Measurements from ENCODE around the gene SVIL.

SVIL gene

GRCh38 chr10:29636178-29636577 is 1.4 kb upstream of the SVIL start:
- Histone ChIP-seq H2BK15ac (ENCODE audit: low read depth, poor library complexity, severe bottlenecking) (no peak overlapping the region), H3K79me1 (replicated peaks; ENCODE audit: low read length, poor library complexity, severe bottlenecking) (peaks cover 9% of the 10 kb centered on the region), H2BK5ac (ENCODE audit: low read depth, low read length, poor library complexity, severe bottlenecking) (no peak overlapping the region), H3K27me3 (ENCODE audit: control insufficient read depth in 1 of 2, insufficient read depth in 1 of 2, low read length in 2 of 2) (no peaks in the 10 kb centered on the region), H3K4ac (ENCODE audit: low read depth in 1 of 2, low read length in 2 of 2) (no peak overlapping the region), H3K36me3 (ENCODE audit: control insufficient read depth in 1 of 2, insufficient read depth in 2 of 2, low read depth in 1 of 2, low read length in 2 of 2) (peaks cover 17 to 19% of the 10 kb centered on the region in 2 experiments), H3K23ac (ENCODE audit: low read length in 2 of 2) (no peak overlapping the region), H3K4me1 (ENCODE audit: control insufficient read depth, insufficient read depth, low read depth, low read length) (peaks cover 8% of the 10 kb centered on the region), H2BK120ac (ENCODE audit: low read depth, low read length) (no peak overlapping the region), H3K9ac (ENCODE audit: low read length) (peak overlapping the region; percentile 86), H2AFZ (ENCODE audit: low read depth, low read length) (no peak overlapping the region), H3K4me3 (ENCODE audit: insufficient read depth in 1 of 2, low read depth in 1 of 2, low read length in 2 of 2) (peak overlapping the region in 1 of 2 experiments; percentile 72), H2AK5ac (ENCODE audit: low read length, severe bottlenecking) (no peak overlapping the region), H3K27ac (ENCODE audit: low read length, poor library complexity, severe bottlenecking) (peak overlapping the region; percentile 97), H3K9me3 (ENCODE audit: control insufficient read depth, low read length) (no peaks in the 10 kb centered on the region), H2BK12ac (ENCODE audit: low read length in 2 of 2) (no peak overlapping the region), H4K8ac (ENCODE audit: low read length) (no peak overlapping the region), H3K18ac (ENCODE audit: low read depth in 1 of 2, low read length in 2 of 2) (no peak overlapping the region), H3K14ac (ENCODE audit: low read length in 2 of 2) (no peak overlapping the region), H4K91ac (ENCODE audit: low read length) (no peak overlapping the region), H3K4me2 (ENCODE audit: low read length, poor library complexity, severe bottlenecking) (no peak overlapping the region)
- WGBS, result 0% methylated on average over 1 of the region's 2 CpGs
- peak; percentile 94 for DNase-seq

DNA sequence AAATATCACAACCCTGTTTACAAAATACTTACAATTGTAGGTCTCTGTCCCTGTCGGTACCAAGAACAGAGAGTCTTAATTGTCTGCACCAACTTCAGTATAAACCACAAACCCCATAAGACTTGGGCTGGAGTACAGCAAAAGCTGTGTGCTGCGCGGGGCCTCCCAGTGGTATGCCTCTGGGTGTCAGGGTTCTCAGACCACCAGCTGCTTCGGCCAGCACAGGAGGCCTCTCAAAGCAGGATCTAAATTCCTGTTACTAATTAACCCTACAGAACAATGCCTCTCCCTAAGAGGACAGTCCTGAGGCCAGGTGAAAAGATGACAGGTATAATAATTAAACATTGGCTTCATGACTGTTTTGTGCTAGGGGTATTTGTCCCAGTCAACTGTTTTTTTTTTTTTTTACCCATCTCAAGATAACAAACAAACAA is 957 bp upstream of the SVIL start:
- Histone ChIP-seq H3K79me1 (replicated peaks; ENCODE audit: low read length, poor library complexity, severe bottlenecking) (peaks cover 8% of the 10 kb centered on the region), H2AK5ac (ENCODE audit: low read length, severe bottlenecking) (no peak overlapping the region), H3K18ac (ENCODE audit: low read depth in 1 of 2, low read length in 2 of 2) (peak overlapping the region in 1 of 2 experiments; percentile 37), H3K4ac (ENCODE audit: low read depth in 1 of 2, low read length in 2 of 2) (no peak overlapping the region), H4K91ac (ENCODE audit: low read length) (no peak overlapping the region), H3K4me2 (ENCODE audit: low read length, poor library complexity, severe bottlenecking) (peak overlapping the region; percentile 53), H3K9ac (ENCODE audit: low read length) (peak overlapping the region; percentile 86), H2BK5ac (ENCODE audit: low read depth, low read length, poor library complexity, severe bottlenecking) (no peak overlapping the region), H3K4me1 (ENCODE audit: control insufficient read depth, insufficient read depth, low read depth, low read length) (peaks cover 11% of the 10 kb centered on the region), H3K9me3 (ENCODE audit: control insufficient read depth, low read length) (no peaks in the 10 kb centered on the region), H2BK120ac (ENCODE audit: low read depth, low read length) (peak overlapping the region; percentile 64), H3K36me3 (ENCODE audit: control insufficient read depth in 1 of 2, insufficient read depth in 2 of 2, low read depth in 1 of 2, low read length in 2 of 2) (peaks cover 16 to 22% of the 10 kb centered on the region in 2 experiments), H2BK15ac (ENCODE audit: low read depth, poor library complexity, severe bottlenecking) (no peak overlapping the region), H3K27me3 (ENCODE audit: control insufficient read depth in 1 of 2, insufficient read depth in 1 of 2, low read length in 2 of 2) (no peaks in the 10 kb centered on the region), H3K4me3 (ENCODE audit: insufficient read depth in 1 of 2, low read depth in 1 of 2, low read length in 2 of 2) (peak overlapping the region in 1 of 2 experiments; percentile 72), H4K8ac (ENCODE audit: low read length) (peak overlapping the region; percentile 19), H2BK12ac (ENCODE audit: low read length in 2 of 2) (peak overlapping the region in 1 of 2 experiments; percentile 54), H2AFZ (ENCODE audit: low read depth, low read length) (no peak overlapping the region), H3K23ac (ENCODE audit: low read length in 2 of 2) (no peak overlapping the region), H3K14ac (ENCODE audit: low read length in 2 of 2) (no peak overlapping the region), H3K27ac (ENCODE audit: low read length, poor library complexity, severe bottlenecking) (peak overlapping the region; percentile 97)
- peak; percentile 85 for DNase-seq
- WGBS, result 0% methylated on average over 3 of the region's 4 CpGs

- no peak overlapping the region for H3K14ac ChIP-seq (ENCODE audit: low read length in 2 of 2)
- H3K23ac ChIP-seq (ENCODE audit: low read length in 2 of 2), result no peak overlapping the region
- no peak for DNase-seq
- no peaks in the 10 kb centered on the region for H3K9me3 ChIP-seq (ENCODE audit: control insufficient read depth, low read length)
- H3K79me1 ChIP-seq (replicated peaks; ENCODE audit: low read length, poor library complexity, severe bottlenecking), result no peaks in the 10 kb centered on the region
- no peak overlapping the region for H3K4ac ChIP-seq (ENCODE audit: low read depth in 1 of 2, low read length in 2 of 2)
- H3K18ac ChIP-seq (ENCODE audit: low read depth in 1 of 2, low read length in 2 of 2), result no peak overlapping the region
- H4K8ac ChIP-seq (ENCODE audit: low read length), result no peak overlapping the region
- H3K4me1 ChIP-seq (ENCODE audit: control insufficient read depth, insufficient read depth, low read depth, low read length), result peaks cover 11% of the 10 kb centered on the region
- H3K9ac ChIP-seq (ENCODE audit: low read length), result peak overlapping the region; percentile 86
- H2AFZ ChIP-seq (ENCODE audit: low read depth, low read length), result no peak overlapping the region
- H3K4me2 ChIP-seq (ENCODE audit: low read length, poor library complexity, severe bottlenecking), result peak overlapping the region; percentile 61
- no peak overlapping the region for H2BK12ac ChIP-seq (ENCODE audit: low read length in 2 of 2)
- H2BK15ac ChIP-seq (ENCODE audit: low read depth, poor library complexity, severe bottlenecking), result no peak overlapping the region
- WGBS, result 54% methylated on average over 2 of the region's 2 CpGs
- H2BK5ac ChIP-seq (ENCODE audit: low read depth, low read length, poor library complexity, severe bottlenecking), result no peak overlapping the region
- H3K27ac ChIP-seq (ENCODE audit: low read length, poor library complexity, severe bottlenecking), result peak overlapping the region; percentile 97
- no peaks in the 10 kb centered on the region for H3K27me3 ChIP-seq (ENCODE audit: control insufficient read depth in 1 of 2, insufficient read depth in 1 of 2, low read length in 2 of 2)
- H2BK120ac ChIP-seq (ENCODE audit: low read depth, low read length), result no peak overlapping the region
- peaks cover 9 to 17% of the 10 kb centered on the region in 2 experiments for H3K36me3 ChIP-seq (ENCODE audit: control insufficient read depth in 1 of 2, insufficient read depth in 2 of 2, low read depth in 1 of 2, low read length in 2 of 2)
- no peak overlapping the region for H2AK5ac ChIP-seq (ENCODE audit: low read length, severe bottlenecking)
- peak overlapping the region in 1 of 2 experiments; percentile 72 for H3K4me3 ChIP-seq (ENCODE audit: insufficient read depth in 1 of 2, low read depth in 1 of 2, low read length in 2 of 2)
- no peak overlapping the region for H4K91ac ChIP-seq (ENCODE audit: low read length)
Measured at GRCh38 chr10:29634105-29634504, 666 bp downstream of the SVIL start.

- no peak for DNase-seq
- Histone ChIP-seq H3K4ac (ENCODE audit: low read depth in 1 of 2, low read length in 2 of 2) (peak overlapping the region in 1 of 2 experiments; percentile 46), H3K9me3 (ENCODE audit: control insufficient read depth, low read length) (no peaks in the 10 kb centered on the region), H3K36me3 (ENCODE audit: control insufficient read depth in 1 of 2, insufficient read depth in 2 of 2, low read depth in 1 of 2, low read length in 2 of 2) (peaks cover 4 to 20% of the 10 kb centered on the region in 2 experiments), H3K9ac (ENCODE audit: low read length) (no peak overlapping the region), H3K23ac (ENCODE audit: low read length in 2 of 2) (no peak overlapping the region), H3K79me1 (replicated peaks; ENCODE audit: low read length, poor library complexity, severe bottlenecking) (no peaks in the 10 kb centered on the region), H2BK15ac (ENCODE audit: low read depth, poor library complexity, severe bottlenecking) (no peak overlapping the region), H4K8ac (ENCODE audit: low read length) (no peak overlapping the region), H2AK5ac (ENCODE audit: low read length, severe bottlenecking) (no peak overlapping the region), H2AFZ (ENCODE audit: low read depth, low read length) (no peak overlapping the region), H4K91ac (ENCODE audit: low read length) (no peak overlapping the region), H3K4me3 (ENCODE audit: insufficient read depth in 1 of 2, low read depth in 1 of 2, low read length in 2 of 2) (no peak overlapping the region), H2BK5ac (ENCODE audit: low read depth, low read length, poor library complexity, severe bottlenecking) (no peak overlapping the region), H3K18ac (ENCODE audit: low read depth in 1 of 2, low read length in 2 of 2) (peak overlapping the region in 1 of 2 experiments; percentile 18), H3K27ac (ENCODE audit: low read length, poor library complexity, severe bottlenecking) (no peak overlapping the region), H3K14ac (ENCODE audit: low read length in 2 of 2) (no peak overlapping the region), H3K4me2 (ENCODE audit: low read length, poor library complexity, severe bottlenecking) (no peak overlapping the region), H2BK12ac (ENCODE audit: low read length in 2 of 2) (peak overlapping the region in 1 of 2 experiments; percentile 49), H3K4me1 (ENCODE audit: control insufficient read depth, insufficient read depth, low read depth, low read length) (peaks cover 11% of the 10 kb centered on the region), H3K27me3 (ENCODE audit: control insufficient read depth in 1 of 2, insufficient read depth in 1 of 2, low read length in 2 of 2) (no peaks in the 10 kb centered on the region), H2BK120ac (ENCODE audit: low read depth, low read length) (no peak overlapping the region)
- 97% methylated on average over 4 of the region's 4 CpGs for WGBS
Measured at GRCh38 chr10:29631049-29631339, 3.8 kb downstream of the SVIL start.
